Measurements from ENCODE around the gene PGK1.
A peak's percentile ranks its signal among the peaks of the same experiment; 100 is the strongest.
"Not testable (repeated sequence)": the region's sequence is repeated elsewhere in the genome, so short reads cannot be mapped to it uniquely, and the experiment has no call there.

The PGK1 gene

DNA sequence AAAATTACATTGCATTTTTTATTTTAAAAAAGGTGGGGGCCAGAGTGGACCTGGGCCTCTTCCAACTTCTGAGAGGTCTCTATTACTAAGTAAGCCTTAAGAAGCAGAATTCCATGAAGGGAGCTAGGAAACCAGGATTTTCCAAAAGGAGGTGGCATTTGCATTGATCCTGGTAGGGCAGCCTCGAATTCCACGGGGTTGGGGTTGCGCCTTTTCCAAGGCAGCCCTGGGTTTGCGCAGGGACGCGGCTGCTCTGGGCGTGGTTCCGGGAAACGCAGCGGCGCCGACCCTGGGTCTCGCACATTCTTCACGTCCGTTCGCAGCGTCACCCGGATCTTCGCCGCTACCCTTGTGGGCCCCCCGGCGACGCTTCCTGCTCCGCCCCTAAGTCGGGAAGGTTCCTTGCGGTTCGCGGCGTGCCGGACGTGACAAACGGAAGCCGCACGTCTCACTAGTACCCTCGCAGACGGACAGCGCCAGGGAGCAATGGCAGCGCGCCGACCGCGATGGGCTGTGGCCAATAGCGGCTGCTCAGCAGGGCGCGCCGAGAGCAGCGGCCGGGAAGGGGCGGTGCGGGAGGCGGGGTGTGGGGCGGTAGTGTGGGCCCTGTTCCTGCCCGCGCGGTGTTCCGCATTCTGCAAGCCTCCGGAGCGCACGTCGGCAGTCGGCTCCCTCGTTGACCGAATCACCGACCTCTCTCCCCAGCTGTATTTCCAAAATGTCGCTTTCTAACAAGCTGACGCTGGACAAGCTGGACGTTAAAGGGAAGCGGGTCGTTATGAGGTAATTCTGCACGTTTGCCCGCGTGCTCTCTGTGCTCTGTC is at the start of gene PGK1:
Gene PGK1 (plus strand): TSS at position 626 of the 824 bp plus-strand sequence. CDS start 93 bp downstream, at position 719.
- DNase-seq: peak; percentile 96 to 97

DNA sequence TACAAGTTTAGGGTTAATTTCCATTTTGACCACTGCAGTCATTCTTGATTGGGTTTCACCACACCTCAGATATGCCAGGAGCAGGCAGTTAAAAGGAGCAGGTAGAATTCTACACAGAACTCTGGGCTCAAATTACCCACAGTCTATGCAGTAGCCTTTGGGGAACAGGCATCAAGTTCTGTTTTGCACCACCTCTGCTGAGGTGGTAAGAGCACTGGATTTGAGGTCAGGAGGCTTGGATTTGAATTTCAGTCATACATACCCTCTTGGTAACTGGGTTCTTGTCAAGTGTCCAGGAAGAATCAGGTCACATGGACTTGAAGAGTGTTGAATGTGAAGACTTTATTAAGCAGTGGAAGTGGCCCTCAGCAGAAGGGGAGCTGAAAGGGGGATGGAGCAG is 40.4 kb upstream of the PGK1 start:
- no peak for DNase-seq

GRCh38 chrX:78064152-78064551 is 39.9 kb upstream of the PGK1 start:
- DNase-seq: no peak

DNA sequence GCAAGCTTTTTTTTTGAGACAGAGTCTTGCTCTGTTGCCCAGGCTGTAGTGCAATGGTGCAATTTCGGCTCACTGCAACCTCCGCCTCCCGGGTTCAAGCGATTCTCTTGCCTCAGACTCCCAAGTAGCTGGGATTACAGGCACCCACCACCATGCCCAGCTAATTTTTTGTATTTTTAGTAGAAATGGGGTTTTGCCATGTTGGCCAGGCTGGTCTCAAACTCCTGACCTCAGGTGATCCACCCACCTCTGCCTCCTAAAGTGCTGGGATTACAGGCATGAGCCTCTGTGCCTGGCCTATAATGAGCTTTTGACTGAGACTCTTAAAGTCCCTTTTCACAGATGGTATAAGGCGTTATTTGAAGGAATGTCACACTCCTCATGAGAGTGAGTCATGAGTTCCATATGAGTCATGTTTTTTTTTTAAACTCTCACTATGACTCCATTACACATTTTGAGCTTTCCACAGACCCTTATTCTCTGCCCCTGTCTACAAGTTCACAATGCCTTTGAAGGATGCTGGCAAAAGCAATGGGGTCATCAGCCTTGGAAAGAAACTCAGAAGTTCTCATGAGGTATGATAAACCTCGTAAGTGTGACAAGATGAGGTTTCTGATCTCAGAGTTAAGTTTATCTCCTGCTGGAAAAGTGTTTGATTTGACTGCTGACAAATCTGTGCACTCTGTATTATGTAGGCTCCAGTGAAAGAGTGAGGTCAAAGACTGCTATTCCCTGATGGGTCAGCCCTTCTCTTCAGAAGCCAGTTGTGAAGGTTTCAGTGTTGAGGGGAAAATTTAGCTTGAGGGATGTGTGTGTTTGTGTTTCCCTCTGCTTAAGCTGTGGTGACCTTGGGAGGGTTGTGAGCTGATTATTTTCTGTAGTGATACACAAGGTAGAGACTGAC is 39.1 kb upstream of the PGK1 start:
- not testable (repeated sequence) for DNase-seq

DNA sequence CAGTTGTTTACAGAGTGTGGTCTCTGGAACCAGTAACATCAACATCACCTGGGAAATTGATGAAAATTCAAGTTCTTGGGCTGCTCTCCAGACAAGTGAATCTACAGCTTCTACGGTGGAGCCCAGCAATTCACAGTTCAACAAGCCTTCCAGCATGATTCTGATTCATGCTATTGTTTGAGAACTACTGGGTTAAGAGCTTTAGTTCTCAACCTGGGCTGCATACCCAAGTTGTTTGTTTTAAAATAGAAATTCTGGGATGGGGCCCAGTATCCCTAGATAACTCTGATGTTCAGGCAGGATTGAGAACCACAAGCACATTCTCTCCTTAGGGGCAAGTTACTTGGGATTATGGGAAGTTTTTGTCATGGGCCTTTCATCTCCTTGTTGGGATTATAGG is 37.9 kb upstream of the PGK1 start:
- no peak for DNase-seq

- DNase-seq: no peak
Observed at GRCh38 chrX:78071331-78071730, 32.7 kb upstream of the PGK1 start.

DNA sequence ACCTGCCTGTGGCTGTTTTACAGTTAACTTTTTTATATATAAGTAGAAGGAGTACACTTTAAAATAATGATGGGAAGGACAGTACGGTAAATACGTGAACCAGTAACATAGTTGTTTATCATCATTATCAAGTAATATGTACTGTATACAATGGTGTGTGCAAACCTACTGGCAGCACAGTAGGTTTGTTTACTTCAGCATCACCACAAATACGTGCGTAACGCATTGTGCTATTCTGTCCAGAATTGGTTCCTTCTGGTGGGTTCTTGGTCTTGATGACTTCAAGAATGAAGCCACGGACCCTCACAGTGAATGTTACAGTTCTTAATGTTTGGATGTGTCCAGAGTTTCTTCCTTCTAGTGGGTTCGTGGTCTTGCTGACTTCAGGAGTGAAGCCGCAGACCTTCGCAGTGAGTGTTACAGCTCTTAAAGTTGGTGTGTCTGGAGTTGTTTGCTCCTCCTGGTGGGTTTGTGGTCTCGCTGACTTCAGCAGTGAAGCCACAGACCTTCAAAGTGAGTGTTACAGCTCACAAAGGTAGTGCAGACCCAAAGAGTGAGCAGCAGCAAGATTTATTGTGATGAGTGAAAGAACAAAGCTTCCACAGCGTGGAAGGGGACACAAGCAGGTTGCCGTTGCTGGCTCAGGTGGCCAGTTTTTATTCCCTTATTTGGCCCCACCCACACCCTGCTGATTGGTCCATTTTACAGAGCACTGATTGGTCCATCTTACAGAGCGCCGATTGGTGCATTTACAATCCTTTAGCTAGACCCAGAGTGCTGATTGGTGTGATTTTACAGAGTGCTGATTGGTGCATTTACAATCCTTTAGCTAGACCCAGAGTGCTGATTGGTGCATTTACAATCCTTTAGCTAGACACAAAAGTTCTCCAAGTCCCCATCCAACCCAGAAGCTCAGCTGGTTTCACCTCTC is 30.6 kb upstream of the PGK1 start:
- peak; percentile 39 to 52 for DNase-seq

DNA sequence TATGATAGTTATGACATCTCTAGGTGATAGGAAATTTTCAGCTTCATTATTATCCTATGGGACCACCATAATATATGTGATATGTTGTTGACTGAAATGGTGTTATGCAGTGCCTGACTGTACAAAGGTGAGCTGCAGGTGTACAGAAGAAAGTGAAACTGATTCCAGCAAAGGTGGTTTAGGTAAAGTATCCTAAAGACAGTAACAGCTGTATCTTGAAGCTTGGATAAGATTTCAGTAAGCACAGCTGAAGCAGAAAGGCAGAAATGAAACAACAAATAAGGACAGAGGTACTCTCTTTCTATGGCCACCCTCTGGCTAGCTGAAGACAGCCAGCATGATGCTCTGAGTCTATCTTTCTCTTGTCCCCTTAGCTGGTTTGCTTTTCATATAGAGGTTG is 30.0 kb upstream of the PGK1 start:
- no peak for DNase-seq

DNA sequence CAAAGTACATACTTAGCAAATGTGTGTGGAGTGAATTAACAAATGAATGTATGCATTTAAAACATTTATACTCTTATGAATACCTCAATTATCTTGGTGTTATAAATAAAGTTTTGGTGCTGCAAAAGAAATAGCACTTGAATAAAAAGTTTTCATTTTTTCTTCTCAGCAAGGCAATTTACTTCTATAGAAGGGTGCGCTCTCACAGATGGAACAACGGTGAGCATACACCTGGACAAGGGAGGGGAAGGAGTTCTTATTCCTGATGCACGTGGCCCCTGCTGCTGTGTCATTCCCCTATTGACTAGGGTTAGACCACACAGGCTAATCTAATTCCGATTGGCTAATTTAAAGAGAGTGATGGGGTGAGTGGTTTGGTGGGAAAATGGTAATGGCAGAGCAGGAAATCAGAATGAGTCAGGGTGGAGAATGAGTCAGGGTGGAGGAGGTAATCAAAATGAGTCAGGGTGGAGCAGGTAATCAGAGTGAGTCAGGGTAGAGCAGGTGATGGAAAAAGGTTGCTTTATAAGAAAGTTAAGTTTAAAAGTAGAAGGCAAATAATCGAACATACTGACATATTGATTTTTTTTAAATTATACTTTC is 28.2 kb upstream of the PGK1 start:
- DNase-seq: no peak

- DNase-seq: not testable (repeated sequence)
Observed at GRCh38 chrX:78081413-78081812, 22.6 kb upstream of the PGK1 start.

- DNase-seq: no peak
Observed at GRCh38 chrX:78092296-78092695, 11.8 kb upstream of the PGK1 start.

- no peak for DNase-seq
Observed at GRCh38 chrX:78098108-78098507, 5.9 kb upstream of the PGK1 start.

DNA sequence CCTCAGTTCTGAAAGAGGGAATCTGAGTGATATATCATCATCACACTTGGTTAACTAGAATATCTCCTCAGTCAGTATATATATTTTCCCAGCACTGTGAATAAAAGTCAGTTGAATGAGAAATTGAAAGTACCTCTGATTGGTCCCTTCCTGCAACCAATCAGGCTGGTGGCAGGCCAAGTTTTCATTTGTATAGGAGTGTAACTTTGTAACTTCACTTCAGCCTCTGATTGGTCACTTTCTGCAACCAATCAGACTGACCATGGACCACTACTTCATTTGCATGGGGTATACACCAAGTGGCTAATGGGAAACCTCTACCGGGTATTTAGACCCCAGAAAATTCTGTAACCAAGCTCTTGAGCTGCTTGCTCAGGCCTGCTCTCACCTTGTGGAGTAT is 2.0 kb upstream of the PGK1 start:
- no peak for DNase-seq

DNA sequence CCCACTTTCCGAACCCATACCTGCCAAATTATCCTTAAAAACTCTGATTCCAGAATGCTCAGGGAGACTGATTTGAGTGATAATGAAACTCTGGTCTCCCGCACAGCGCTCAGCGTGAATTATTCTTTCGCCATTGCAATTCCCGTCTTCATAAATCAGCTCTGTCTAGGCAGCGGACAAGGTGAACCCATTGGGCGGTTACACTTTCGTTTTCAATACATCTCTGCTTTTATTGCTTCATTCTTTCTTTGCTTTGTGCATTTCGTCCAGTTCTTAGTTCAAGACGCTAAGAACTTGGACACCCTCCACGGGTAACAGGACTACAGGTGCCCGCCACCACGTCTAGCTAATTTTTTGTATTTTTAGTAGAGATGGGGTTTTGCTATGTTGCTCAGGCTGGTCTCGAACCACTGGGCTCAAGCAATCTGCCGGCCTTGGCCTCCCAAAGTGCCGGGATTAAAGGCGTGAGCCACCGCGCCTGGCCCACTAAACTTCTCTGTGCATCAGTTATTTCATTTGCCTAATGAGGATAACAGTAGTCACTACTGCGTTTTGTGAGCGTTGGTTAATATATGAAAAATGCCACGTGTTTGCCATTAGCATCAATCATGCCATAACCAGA is 936 bp upstream of the PGK1 start:
- no peak for DNase-seq

DNA sequence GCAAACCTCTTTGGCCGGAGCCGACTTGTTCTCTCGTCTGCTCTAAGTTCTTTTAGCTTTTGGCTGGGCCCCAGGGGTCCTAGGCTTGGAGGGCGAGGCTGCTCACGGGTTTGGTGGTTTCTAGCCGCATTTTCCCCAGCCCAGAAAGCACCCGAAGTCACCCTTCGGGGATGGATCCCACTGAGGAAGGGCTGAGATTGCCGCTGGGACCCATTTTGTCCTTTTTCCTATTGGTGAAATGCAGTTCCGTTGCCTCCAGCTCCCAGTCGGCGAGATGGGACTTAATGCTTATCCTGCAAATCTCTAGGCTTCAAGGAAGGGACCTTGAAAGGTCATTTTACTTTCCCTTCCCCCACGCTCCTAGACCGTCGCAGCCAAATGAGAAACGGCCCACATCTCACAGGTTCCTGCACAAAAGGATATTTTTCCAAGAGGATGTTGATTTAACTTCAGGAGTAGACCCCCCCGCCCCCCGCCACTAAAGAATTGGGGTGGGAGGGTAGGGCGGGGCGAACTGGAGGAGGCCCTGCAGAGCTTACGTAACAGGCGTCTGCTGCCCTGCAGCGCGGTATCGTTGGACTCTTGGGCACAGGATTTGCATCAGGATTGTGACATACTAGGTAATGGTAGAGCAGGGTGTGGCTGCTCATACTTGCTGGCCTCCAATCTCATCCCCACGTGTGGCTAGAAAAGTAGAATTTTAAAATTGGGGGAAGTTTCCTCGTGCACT is 564 bp downstream of the PGK1 start:
- DNase-seq: peak; percentile 55 to 68

DNA sequence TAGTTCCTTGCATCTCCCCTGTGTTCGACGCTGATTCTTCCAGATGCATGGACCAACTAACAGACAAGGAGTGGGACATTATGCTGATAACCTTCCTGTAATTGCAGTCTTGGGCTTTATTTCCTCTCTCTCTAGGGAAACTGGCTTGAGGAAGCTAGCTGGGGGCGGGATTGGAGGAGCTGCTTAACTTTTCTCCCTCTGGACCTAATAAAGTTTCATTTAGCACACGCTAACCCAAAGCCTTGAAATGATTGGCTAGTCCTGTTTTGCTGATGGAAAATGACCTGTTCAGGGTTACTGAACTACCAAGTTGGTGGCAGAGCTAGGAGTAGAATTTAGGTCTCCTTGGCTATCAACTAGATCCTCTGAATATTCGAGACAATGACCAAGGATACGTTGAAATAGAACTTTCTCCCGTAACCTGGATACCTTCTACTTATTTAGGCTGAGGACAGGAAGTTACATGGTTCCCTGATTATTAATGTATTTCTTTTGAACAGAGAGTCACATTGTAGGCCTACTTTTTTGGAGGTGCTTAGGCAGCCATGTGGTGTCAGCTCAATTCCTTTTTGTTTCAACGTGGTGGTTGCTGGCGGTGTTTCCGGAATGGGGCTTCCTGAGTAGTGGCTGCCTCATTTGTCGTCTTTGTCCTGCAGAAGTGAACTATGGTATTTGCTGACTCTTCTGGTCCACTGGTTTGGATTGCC is 2.0 kb downstream of the PGK1 start:
- peak; percentile 23 to 60 for DNase-seq

GRCh38 chrX:78106651-78106986 is 2.6 kb downstream of the PGK1 start:
- DNase-seq: no peak

- peak in 1 of 2 donors; percentile 43 for DNase-seq
Observed at GRCh38 chrX:78109458-78109857, 5.4 kb downstream of the PGK1 start.

DNA sequence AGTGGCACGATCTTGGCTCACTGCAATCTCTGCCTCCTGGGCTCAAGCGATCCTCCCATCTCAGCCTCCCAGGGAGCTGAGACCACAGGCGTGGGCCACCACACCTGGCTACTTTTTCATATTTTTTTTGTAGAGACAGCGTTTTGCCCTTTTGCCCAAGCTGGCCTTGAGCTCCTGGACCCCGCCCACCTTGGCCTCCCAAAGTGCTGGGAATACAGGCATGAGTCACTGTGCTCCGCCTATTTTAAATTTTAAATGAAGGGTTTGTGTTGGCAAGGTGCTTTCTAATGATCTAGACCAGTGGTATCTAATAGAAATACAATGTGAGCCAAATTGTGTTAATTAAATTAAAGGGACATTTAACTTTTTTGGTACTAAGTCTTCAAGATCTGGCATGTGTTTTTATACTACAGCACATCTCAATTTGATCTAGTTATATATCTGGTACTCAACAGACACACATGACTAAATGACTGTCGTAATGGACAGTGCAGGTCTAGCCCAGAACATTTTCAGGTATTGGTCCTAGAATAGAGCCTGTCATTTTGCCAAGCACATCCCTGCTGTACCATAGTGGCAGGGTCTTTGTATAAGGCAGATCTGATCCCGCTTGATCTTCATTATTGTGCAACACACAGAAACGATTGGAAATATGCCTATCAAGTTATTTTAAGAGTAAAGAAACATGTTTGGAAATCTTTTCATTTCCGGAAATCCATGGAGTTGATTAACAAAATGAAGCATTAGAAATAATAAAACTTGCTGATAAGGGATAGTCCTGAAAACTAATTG is 7.3 kb downstream of the PGK1 start:
- no peak for DNase-seq

GRCh38 chrX:78116365-78116764 is 12.3 kb downstream of the PGK1 start:
- DNase-seq: no peak
